OCI-LY3 (cell line): ENCODE measurements around the gene MAP3K9.

Experiments
- H2AFZ ChIP-seq: fragments of 200-600, 300-600 bp; shearing (Covaris generic); 2 replicates; pipeline ENCODE4 v1.6.0; 2014; ENCODE audit warnings: antibody characterized with exemption, low read depth, low read length
- H3K27ac ChIP-seq: fragments of 200-600, 300-600 bp; sonication (generic); 2 replicates; pipeline ENCODE4 v1.5.1; 2014; ENCODE audit warnings: mild to moderate bottlenecking, low read length, moderate library complexity, mixed read lengths
- H3K27me3 ChIP-seq: fragments of 200-600, 300-600 bp; sonication (generic); 2 replicates; pipeline ENCODE4 v1.6.1; 2014; ENCODE audit warnings: low read depth, low read length, mixed read lengths
- H3K36me3 ChIP-seq: fragments of 200-600, 300-600 bp; sonication (generic); replicated peaks from 2 replicates; pipeline ENCODE3; 2014; ENCODE audit warnings: low read depth, low read length, mixed read lengths
- H3K4me1 ChIP-seq: fragments of 300-600, 200-600 bp; sonication (generic); 2 replicates; pipeline ENCODE4 v1.6.1; 2014; ENCODE audit warnings: low read length, mixed read lengths
- H3K4me2 ChIP-seq: fragments of 200-600, 300-600 bp; sonication (generic); 2 replicates; pipeline ENCODE4 v1.6.1; 2014; ENCODE audit warnings: low read length, mixed read lengths
- H3K4me3 ChIP-seq: fragments of 300-600, 200-600 bp; sonication (generic); 2 replicates; pipeline ENCODE4 v1.5.1; 2014; ENCODE audit warnings: antibody characterized with exemption, mild to moderate bottlenecking, low read length, moderate library complexity
- H3K79me2 ChIP-seq: fragments of 300-600, 200-600 bp; shearing (Covaris generic); 2 replicates; pipeline ENCODE4 v1.6.1; 2014; ENCODE audit warnings: mild to moderate bottlenecking, low read length, mixed read lengths
- H3K9ac ChIP-seq: fragments of 300-600, 200-600 bp; shearing (Covaris generic); 2 replicates; pipeline ENCODE4 v1.6.0; 2014; ENCODE audit warnings: mild to moderate bottlenecking, low read length, moderate library complexity
- H3K9me3 ChIP-seq: fragments of 200-600, 300-600 bp; shearing (Covaris generic); 2 replicates; pipeline ENCODE4 v1.6.1; 2014; ENCODE audit warnings: low read length, mixed read lengths; ENCODE audit not compliant: insufficient read depth
- H4K20me1 ChIP-seq: fragments of 200-600, 300-600 bp; sonication (generic); 2 replicates; pipeline ENCODE4 v1.6.1; 2016; ENCODE audit warnings: low read length, mixed read lengths; ENCODE audit not compliant: insufficient read depth
- EZH2phosphoT487 ChIP-seq: fragments of 200-600 bp; shearing (Covaris generic); IDR thresholded peaks from 2 replicates; pipeline ENCODE4 v1.6.1; 2018; ENCODE audit warnings: antibody characterized with exemption, mixed run types, low read depth
- TF ChIP-seq, protein P1 (sequence below): fragments of 200-600, 300-600 bp; sonication (generic); IDR thresholded peaks from 2 replicates; pipeline ENCODE4 v1.5.1; 2014; ENCODE audit warnings: antibody characterized with exemption, low read length, low read depth

The MAP3K9 gene

DNA sequence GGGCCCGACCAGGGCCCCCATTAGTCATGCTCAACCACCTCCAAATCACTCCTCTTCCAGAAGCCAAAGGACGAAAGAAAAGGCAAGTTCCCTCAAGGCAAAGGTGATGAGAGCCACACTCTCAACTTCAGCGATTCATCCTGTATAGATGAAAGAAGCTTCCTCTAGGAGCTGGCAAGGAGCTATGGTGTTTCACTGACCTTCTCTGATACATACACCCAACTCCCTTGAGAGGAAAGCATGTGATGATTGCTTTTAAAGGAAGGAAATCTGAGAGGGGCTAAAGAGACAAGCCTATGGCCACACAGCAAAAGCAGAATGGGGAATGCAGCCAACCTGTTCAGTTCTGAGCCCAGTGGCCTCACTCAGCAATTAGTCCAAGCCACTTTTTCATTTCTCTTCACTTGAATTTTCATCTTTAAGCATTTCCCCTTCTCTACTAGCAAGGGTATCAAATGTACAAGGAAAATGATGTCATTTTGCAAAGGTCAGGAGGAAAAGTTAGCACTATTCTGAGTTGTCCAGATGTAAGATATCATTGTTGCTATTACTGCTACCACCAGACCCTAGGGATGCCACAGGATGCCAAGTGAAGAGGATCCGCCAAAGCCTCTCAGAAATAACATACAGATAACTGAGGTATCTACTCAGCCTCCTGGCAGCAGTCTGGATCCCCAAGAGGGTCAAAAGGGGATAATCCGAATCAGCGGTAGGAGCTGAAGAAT lies 82.5 kb downstream of the MAP3K9 start:
- Histone ChIP-seq H3K79me2 (no peaks in the 10 kb centered on the region), H3K36me3 (peaks cover 3% of the 10 kb centered on the region), H3K9ac (no peak overlapping the region), H3K9me3 (no peaks in the 10 kb centered on the region), H2AFZ (no peak overlapping the region), H3K27me3 (no peaks in the 10 kb centered on the region), H3K27ac (no peak overlapping the region), H4K20me1 (no peaks in the 10 kb centered on the region), H3K4me3 (no peak overlapping the region), H3K4me1 (no peaks in the 10 kb centered on the region), H3K4me2 (no peak overlapping the region)
- TF ChIP-seq EZH2phosphoT487, result no peak
- TF ChIP-seq, protein P1, sequence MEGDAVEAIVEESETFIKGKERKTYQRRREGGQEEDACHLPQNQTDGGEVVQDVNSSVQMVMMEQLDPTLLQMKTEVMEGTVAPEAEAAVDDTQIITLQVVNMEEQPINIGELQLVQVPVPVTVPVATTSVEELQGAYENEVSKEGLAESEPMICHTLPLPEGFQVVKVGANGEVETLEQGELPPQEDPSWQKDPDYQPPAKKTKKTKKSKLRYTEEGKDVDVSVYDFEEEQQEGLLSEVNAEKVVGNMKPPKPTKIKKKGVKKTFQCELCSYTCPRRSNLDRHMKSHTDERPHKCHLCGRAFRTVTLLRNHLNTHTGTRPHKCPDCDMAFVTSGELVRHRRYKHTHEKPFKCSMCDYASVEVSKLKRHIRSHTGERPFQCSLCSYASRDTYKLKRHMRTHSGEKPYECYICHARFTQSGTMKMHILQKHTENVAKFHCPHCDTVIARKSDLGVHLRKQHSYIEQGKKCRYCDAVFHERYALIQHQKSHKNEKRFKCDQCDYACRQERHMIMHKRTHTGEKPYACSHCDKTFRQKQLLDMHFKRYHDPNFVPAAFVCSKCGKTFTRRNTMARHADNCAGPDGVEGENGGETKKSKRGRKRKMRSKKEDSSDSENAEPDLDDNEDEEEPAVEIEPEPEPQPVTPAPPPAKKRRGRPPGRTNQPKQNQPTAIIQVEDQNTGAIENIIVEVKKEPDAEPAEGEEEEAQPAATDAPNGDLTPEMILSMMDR, result no peak

DNA sequence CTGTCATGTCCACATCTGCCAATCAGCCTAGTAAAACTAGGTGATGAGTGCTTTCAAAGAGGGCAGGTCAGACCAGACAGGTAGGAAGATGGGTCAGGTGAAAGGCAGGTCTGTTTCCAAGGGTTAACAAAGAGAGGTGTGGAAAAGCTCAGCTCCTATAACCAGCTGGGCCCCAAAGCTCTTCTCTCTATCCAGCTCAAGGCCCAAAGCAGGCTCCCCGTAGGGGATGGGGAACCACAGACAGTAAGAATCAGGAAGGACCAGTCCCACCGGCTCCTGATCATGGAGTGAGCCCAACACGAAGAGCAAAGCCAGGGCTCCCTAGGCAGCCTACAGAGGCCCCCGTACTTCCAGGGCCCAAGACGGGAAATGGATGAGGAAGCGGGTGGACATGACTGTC lies 84.4 kb downstream of the MAP3K9 start:
- no peak overlapping the region for H3K27ac ChIP-seq
- TF ChIP-seq, protein P1, result no peak
- no peak for TF ChIP-seq EZH2phosphoT487
- H3K27me3 ChIP-seq, result no peaks in the 10 kb centered on the region
- no peaks in the 10 kb centered on the region for H3K79me2 ChIP-seq
- H3K4me1 ChIP-seq, result no peaks in the 10 kb centered on the region
- no peak overlapping the region for H3K4me3 ChIP-seq
- H3K9ac ChIP-seq, result no peak overlapping the region
- no peaks in the 10 kb centered on the region for H3K9me3 ChIP-seq
- no peak overlapping the region for H3K4me2 ChIP-seq
- no peak overlapping the region for H2AFZ ChIP-seq
- H4K20me1 ChIP-seq, result no peaks in the 10 kb centered on the region
- no peaks in the 10 kb centered on the region for H3K36me3 ChIP-seq

- no peak for TF ChIP-seq EZH2phosphoT487
- TF ChIP-seq, protein P1, result no peak
- Histone ChIP-seq H3K27ac (no peak overlapping the region), H4K20me1 (no peaks in the 10 kb centered on the region), H3K27me3 (no peaks in the 10 kb centered on the region), H3K9me3 (no peaks in the 10 kb centered on the region), H3K79me2 (no peaks in the 10 kb centered on the region), H3K36me3 (no peaks in the 10 kb centered on the region), H2AFZ (no peak overlapping the region), H3K4me3 (no peak overlapping the region), H3K9ac (no peak overlapping the region), H3K4me2 (no peak overlapping the region), H3K4me1 (no peaks in the 10 kb centered on the region)
Observed at GRCh38 chr14:70724110-70724509, 85.2 kb downstream of the MAP3K9 start.

DNA sequence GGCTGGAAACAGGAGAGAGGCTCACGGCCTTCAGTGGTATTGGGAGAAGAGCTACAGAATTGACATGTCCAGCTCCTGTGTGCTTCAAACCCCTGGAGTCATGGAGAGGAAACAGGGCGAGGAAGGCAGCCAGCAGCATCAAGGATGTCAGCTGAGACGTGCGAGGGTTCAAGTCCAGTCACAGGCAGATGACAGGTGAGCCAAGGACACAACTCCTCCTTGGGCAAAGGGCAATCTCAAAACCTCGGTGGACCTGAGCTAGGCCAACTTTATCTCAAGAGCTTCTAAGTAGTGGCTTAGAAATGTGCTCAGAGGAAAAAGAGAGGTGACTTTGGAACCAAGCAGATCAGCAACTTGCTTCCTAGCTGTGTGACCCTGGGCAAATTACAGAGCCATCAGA lies 86.0 kb downstream of the MAP3K9 start:
- no peaks in the 10 kb centered on the region for H3K79me2 ChIP-seq
- H3K9ac ChIP-seq, result no peak overlapping the region
- TF ChIP-seq, protein P1, result no peak
- H3K4me1 ChIP-seq, result no peaks in the 10 kb centered on the region
- no peaks in the 10 kb centered on the region for H3K9me3 ChIP-seq
- no peaks in the 10 kb centered on the region for H3K27me3 ChIP-seq
- H3K4me2 ChIP-seq, result no peak overlapping the region
- H3K27ac ChIP-seq, result no peak overlapping the region
- no peaks in the 10 kb centered on the region for H3K36me3 ChIP-seq
- no peak overlapping the region for H2AFZ ChIP-seq
- no peaks in the 10 kb centered on the region for H4K20me1 ChIP-seq
- H3K4me3 ChIP-seq, result no peak overlapping the region
